ENCODE measurements around the gene DENND1B. TPM values are rescaled to one million over a fixed set of nuclear protein-coding genes. Genes with fewer than 3 reads are reported as not detected.

Gene DENND1B
- total RNA-seq, 1 experiment from 2014 or later = 28.2 TPM

DNA sequence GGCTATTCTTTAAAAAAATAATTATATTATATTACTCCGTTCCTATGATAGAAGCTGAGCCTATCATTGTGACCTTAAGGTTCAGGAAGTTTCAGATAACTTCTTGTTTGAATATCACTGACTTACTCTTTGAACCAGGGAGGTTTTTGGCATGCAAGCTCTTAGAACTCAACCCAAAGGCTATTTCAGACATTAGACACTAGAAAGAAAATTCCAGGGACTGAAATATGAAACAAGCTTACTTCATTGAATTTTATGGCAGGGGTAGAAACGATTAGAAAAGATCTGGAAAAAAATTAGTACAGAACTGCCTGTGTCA lies 159.6 kb downstream of the DENND1B start:
- H3K4me1 Mint-ChIP-seq (ENCODE audit: low read depth, unreplicated experiment) = peaks cover 2% of the 10 kb centered on the region
- no peaks in the 10 kb centered on the region for H3K9me3 Mint-ChIP-seq (ENCODE audit: low read depth, unreplicated experiment)
- no peak overlapping the region for H3K27ac Mint-ChIP-seq (ENCODE audit: unreplicated experiment)
- H3K36me3 Mint-ChIP-seq (ENCODE audit: insufficient read depth, unreplicated experiment) = no peaks in the 10 kb centered on the region
- H3K4me3 Mint-ChIP-seq (ENCODE audit: low read depth, unreplicated experiment) = no peak overlapping the region
- DNase-seq = no peak
- no peaks in the 10 kb centered on the region for H3K27me3 Mint-ChIP-seq (ENCODE audit: unreplicated experiment)
- intact Hi-C loops (cut with micrococcal nuclease; ENCODE audit: unreplicated experiment) = loop anchor here (1.0 to 10.0 kb wide), 7 partner anchors 77 to 1067 kb away; partner anchors contain the start of genes DENND1B and NEK7
- CTCF ChIA-PET = interaction anchor here (1.0 to 1.8 kb wide), 3 partner anchors 25 to 1070 kb away, joined by 4 to 9 read pairs (median 4); no protein-coding TSS in a partner anchor
- TF ChIP-seq, protein P1, sequence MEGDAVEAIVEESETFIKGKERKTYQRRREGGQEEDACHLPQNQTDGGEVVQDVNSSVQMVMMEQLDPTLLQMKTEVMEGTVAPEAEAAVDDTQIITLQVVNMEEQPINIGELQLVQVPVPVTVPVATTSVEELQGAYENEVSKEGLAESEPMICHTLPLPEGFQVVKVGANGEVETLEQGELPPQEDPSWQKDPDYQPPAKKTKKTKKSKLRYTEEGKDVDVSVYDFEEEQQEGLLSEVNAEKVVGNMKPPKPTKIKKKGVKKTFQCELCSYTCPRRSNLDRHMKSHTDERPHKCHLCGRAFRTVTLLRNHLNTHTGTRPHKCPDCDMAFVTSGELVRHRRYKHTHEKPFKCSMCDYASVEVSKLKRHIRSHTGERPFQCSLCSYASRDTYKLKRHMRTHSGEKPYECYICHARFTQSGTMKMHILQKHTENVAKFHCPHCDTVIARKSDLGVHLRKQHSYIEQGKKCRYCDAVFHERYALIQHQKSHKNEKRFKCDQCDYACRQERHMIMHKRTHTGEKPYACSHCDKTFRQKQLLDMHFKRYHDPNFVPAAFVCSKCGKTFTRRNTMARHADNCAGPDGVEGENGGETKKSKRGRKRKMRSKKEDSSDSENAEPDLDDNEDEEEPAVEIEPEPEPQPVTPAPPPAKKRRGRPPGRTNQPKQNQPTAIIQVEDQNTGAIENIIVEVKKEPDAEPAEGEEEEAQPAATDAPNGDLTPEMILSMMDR (IDR thresholded peaks at IDR 0.05; ENCODE audit: unreplicated experiment) = no peak
- BruUV-seq (replicated peaks) = no TSS peak

DNA sequence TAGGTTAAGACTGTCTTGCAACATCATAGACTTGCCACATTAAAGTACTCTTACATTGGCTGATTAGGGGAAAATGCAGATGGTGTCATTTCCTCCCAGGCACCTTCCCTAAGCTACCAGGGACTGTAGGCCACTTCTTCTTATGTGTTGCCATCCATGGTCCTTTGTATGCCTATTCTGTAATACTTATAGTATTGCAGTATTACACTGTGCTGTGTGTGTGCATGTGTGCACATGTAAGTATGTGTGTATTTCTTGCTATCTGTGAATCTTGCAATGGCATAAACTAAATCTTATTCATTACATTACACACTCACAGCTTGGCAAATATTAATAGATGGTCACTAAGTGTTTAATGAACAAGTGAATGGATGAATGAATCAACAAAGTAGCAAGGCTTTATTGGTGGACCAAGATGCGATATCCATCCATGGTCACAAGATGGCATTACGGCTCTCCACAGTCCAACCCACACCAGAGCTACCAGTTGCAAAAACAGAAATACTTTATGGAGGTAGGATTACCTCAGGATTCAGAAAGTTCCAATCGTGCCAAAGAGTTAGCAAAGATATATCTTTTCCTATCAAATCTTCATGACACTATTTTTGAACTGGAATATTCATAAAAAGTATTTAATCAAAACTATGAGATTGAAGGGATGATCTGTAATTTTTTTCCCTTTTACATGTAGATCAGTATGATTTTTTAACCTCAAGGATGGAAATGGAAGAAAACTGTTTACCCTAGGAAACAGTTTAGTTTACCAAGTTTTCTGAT lies 160.2 kb downstream of the DENND1B start:
- TF ChIP-seq, protein P1 (IDR thresholded peaks at IDR 0.05; ENCODE audit: unreplicated experiment) = peak; percentile 46
- intact Hi-C loops (cut with micrococcal nuclease; ENCODE audit: unreplicated experiment) = loop anchor here (1.0 to 10.0 kb wide), 7 partner anchors 77 to 1067 kb away; partner anchors contain the start of genes DENND1B and NEK7
- no TSS peak for BruUV-seq (replicated peaks)
- CTCF ChIA-PET = interaction anchor here (0.8 to 1.8 kb wide), 4 partner anchors 9 to 1071 kb away, joined by 3 to 9 read pairs (median 4); no protein-coding TSS in a partner anchor
- peak; percentile 48 for DNase-seq
- H3K4me3 Mint-ChIP-seq (ENCODE audit: low read depth, unreplicated experiment) = no peak overlapping the region
- H3K27me3 Mint-ChIP-seq (ENCODE audit: unreplicated experiment) = no peaks in the 10 kb centered on the region
- H3K9me3 Mint-ChIP-seq (ENCODE audit: low read depth, unreplicated experiment) = no peaks in the 10 kb centered on the region
- no peak overlapping the region for H3K27ac Mint-ChIP-seq (ENCODE audit: unreplicated experiment)
- no peaks in the 10 kb centered on the region for H3K36me3 Mint-ChIP-seq (ENCODE audit: insufficient read depth, unreplicated experiment)
- H3K4me1 Mint-ChIP-seq (ENCODE audit: low read depth, unreplicated experiment) = no peaks in the 10 kb centered on the region

DNA sequence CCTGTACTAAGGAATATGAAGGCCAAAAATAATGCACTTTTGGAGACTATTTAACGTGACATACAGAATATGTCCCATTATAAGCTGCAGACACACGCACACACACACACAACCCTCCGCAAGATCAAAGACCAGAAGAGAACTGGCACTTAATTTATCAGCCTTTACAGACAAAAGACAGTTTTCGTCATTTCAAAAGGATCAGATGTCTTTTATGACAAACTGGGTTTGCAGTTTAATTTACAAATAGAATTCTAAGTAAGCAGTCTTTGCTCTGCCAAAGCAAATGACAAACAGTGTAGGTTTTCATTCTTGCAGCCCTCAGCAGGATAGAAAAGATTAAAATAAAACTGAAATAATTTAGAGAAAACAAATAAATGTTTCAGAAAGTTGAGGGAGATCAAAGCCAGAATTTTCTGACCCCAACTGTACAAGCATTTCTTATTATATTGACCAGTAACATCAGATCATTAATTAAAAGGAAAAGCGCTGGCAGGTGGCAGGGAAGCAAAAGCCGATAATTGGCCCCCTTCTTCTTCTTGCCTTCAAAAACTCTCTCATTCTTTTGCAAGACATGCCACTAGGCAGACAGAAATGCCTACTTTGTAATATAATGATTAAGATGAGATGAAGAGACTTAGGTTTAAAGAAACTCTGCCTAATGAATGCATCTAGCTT lies 169.0 kb downstream of the DENND1B start:
- no peaks in the 10 kb centered on the region for H3K4me1 Mint-ChIP-seq (ENCODE audit: low read depth, unreplicated experiment)
- intact Hi-C loops (cut with micrococcal nuclease; ENCODE audit: unreplicated experiment) = no loop called here
- TF ChIP-seq, protein P1 (IDR thresholded peaks at IDR 0.05; ENCODE audit: unreplicated experiment) = no peak
- DNase-seq = no peak
- CTCF ChIA-PET = no interaction called here
- no TSS peak for BruUV-seq (replicated peaks)
- no peak overlapping the region for H3K27ac Mint-ChIP-seq (ENCODE audit: unreplicated experiment)
- no peaks in the 10 kb centered on the region for H3K9me3 Mint-ChIP-seq (ENCODE audit: low read depth, unreplicated experiment)
- H3K27me3 Mint-ChIP-seq (ENCODE audit: unreplicated experiment) = no peaks in the 10 kb centered on the region
- H3K36me3 Mint-ChIP-seq (ENCODE audit: insufficient read depth, unreplicated experiment) = no peaks in the 10 kb centered on the region
- H3K4me3 Mint-ChIP-seq (ENCODE audit: low read depth, unreplicated experiment) = no peak overlapping the region

DNA sequence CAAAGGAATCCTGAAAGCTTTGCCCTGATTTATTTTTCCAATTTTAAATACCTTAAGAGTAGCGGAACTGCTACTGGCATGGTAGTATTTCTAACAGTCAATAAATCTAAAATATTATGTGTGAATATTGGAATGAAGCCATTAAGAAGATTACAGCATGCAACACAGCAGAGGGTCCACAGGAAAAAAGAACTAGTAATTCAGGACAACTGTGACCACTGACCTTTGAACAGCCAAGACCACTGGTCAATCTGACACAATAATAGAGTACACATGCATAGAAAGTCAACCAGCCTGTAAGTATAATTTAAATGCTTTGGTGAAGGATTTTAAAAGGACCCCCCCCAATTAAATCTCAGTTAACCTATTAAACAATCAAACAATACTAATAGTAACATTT lies 171.0 kb downstream of the DENND1B start:
- intact Hi-C loops (cut with micrococcal nuclease; ENCODE audit: unreplicated experiment) = no loop called here
- TF ChIP-seq, protein P1 (IDR thresholded peaks at IDR 0.05; ENCODE audit: unreplicated experiment) = no peak
- no peaks in the 10 kb centered on the region for H3K4me1 Mint-ChIP-seq (ENCODE audit: low read depth, unreplicated experiment)
- DNase-seq = no peak
- no peaks in the 10 kb centered on the region for H3K36me3 Mint-ChIP-seq (ENCODE audit: insufficient read depth, unreplicated experiment)
- no peak overlapping the region for H3K4me3 Mint-ChIP-seq (ENCODE audit: low read depth, unreplicated experiment)
- H3K27me3 Mint-ChIP-seq (ENCODE audit: unreplicated experiment) = no peaks in the 10 kb centered on the region
- BruUV-seq (replicated peaks) = no TSS peak
- H3K9me3 Mint-ChIP-seq (ENCODE audit: low read depth, unreplicated experiment) = no peaks in the 10 kb centered on the region
- CTCF ChIA-PET = no interaction called here
- no peak overlapping the region for H3K27ac Mint-ChIP-seq (ENCODE audit: unreplicated experiment)

Measured in Calu3 (cell line).